Measurements from ENCODE around the gene ISM2. TPM values are rescaled to one million over a fixed set of nuclear protein-coding genes. Genes with fewer than 3 reads are reported as not detected.

The ISM2 gene
- polyA plus RNA-seq, 1 donor from 2014 or later = not detected

GRCh38 chr14:77490347-77490986 lies 8.1 kb downstream of the ISM2 start:
- peak overlapping the region in 1 of 4 donors; percentile 41 for H3K4me3 Mint-ChIP-seq
- no peaks in the 10 kb centered on the region for H3K9me3 Mint-ChIP-seq
- H3K27ac Mint-ChIP-seq = no peak overlapping the region
- H3K27me3 Mint-ChIP-seq = no peaks in the 10 kb centered on the region
- no peaks in the 10 kb centered on the region for H3K36me3 Mint-ChIP-seq
- no peaks in the 10 kb centered on the region for H3K4me1 Mint-ChIP-seq

GRCh38 chr14:77489041-77489440 lies 9.6 kb downstream of the ISM2 start:
- Mint-ChIP-seq H3K36me3 (no peaks in the 10 kb centered on the region), H3K27me3 (no peaks in the 10 kb centered on the region), H3K9me3 (no peaks in the 10 kb centered on the region), H3K4me1 (no peaks in the 10 kb centered on the region), H3K27ac (no peak overlapping the region), H3K4me3 (no peak overlapping the region)

GRCh38 chr14:77488558-77488957 lies 10.1 kb downstream of the ISM2 start:
- Mint-ChIP-seq H3K27me3 (no peaks in the 10 kb centered on the region), H3K36me3 (no peaks in the 10 kb centered on the region), H3K4me1 (no peaks in the 10 kb centered on the region), H3K4me3 (no peak overlapping the region), H3K9me3 (no peaks in the 10 kb centered on the region), H3K27ac (no peak overlapping the region)

GRCh38 chr14:77485901-77486678 lies 12.5 kb downstream of the ISM2 start:
- no peaks in the 10 kb centered on the region for H3K4me1 Mint-ChIP-seq
- H3K27ac Mint-ChIP-seq = no peak overlapping the region
- no peak overlapping the region for H3K4me3 Mint-ChIP-seq
- no peaks in the 10 kb centered on the region for H3K36me3 Mint-ChIP-seq
- H3K9me3 Mint-ChIP-seq = no peaks in the 10 kb centered on the region
- H3K27me3 Mint-ChIP-seq = no peaks in the 10 kb centered on the region

- H3K27me3 Mint-ChIP-seq = no peaks in the 10 kb centered on the region
- H3K4me1 Mint-ChIP-seq = no peaks in the 10 kb centered on the region
- H3K27ac Mint-ChIP-seq = no peak overlapping the region
- H3K9me3 Mint-ChIP-seq = no peaks in the 10 kb centered on the region
- no peaks in the 10 kb centered on the region for H3K36me3 Mint-ChIP-seq
- no peak overlapping the region for H3K4me3 Mint-ChIP-seq
Measured at GRCh38 chr14:77485256-77485655, 13.4 kb downstream of the ISM2 start.

- H3K27me3 Mint-ChIP-seq = no peaks in the 10 kb centered on the region
- H3K27ac Mint-ChIP-seq = no peak overlapping the region
- H3K4me3 Mint-ChIP-seq = no peak overlapping the region
- no peaks in the 10 kb centered on the region for H3K4me1 Mint-ChIP-seq
- no peaks in the 10 kb centered on the region for H3K9me3 Mint-ChIP-seq
- no peaks in the 10 kb centered on the region for H3K36me3 Mint-ChIP-seq
Measured at GRCh38 chr14:77482422-77482821, 16.2 kb downstream of the ISM2 start.

GRCh38 chr14:77478796-77479195 lies 19.8 kb downstream of the ISM2 start:
- Mint-ChIP-seq H3K27me3 (no peaks in the 10 kb centered on the region), H3K36me3 (no peaks in the 10 kb centered on the region), H3K4me3 (no peak overlapping the region), H3K9me3 (no peaks in the 10 kb centered on the region), H3K27ac (no peak overlapping the region), H3K4me1 (no peaks in the 10 kb centered on the region)

- Mint-ChIP-seq H3K27ac (no peak overlapping the region), H3K9me3 (no peaks in the 10 kb centered on the region), H3K36me3 (no peaks in the 10 kb centered on the region), H3K27me3 (no peaks in the 10 kb centered on the region), H3K4me3 (peak overlapping the region in 1 of 4 donors; percentile 23), H3K4me1 (no peaks in the 10 kb centered on the region)
Measured at GRCh38 chr14:77478029-77478428, 20.6 kb downstream of the ISM2 start.

- no peaks in the 10 kb centered on the region for H3K36me3 Mint-ChIP-seq
- no peak overlapping the region for H3K4me3 Mint-ChIP-seq
- no peaks in the 10 kb centered on the region for H3K4me1 Mint-ChIP-seq
- no peaks in the 10 kb centered on the region for H3K9me3 Mint-ChIP-seq
- H3K27me3 Mint-ChIP-seq = no peaks in the 10 kb centered on the region
- peak overlapping the region in 1 of 3 donors; percentile 80 for H3K27ac Mint-ChIP-seq
Measured at GRCh38 chr14:77475432-77476115, 23.0 kb downstream of the ISM2 start.

- H3K27me3 Mint-ChIP-seq = no peaks in the 10 kb centered on the region
- H3K9me3 Mint-ChIP-seq = no peaks in the 10 kb centered on the region
- peak overlapping the region in 1 of 3 donors; percentile 82 for H3K27ac Mint-ChIP-seq
- no peaks in the 10 kb centered on the region for H3K36me3 Mint-ChIP-seq
- H3K4me1 Mint-ChIP-seq = no peaks in the 10 kb centered on the region
- H3K4me3 Mint-ChIP-seq = peak overlapping the region in 1 of 4 donors; percentile 23
Measured at GRCh38 chr14:77474479-77475177, 24.0 kb downstream of the ISM2 start.

GRCh38 chr14:77473921-77474320 lies 24.7 kb downstream of the ISM2 start:
- Mint-ChIP-seq H3K36me3 (peaks cover under 1% of the 10 kb centered on the region), H3K4me3 (no peak overlapping the region), H3K27me3 (no peaks in the 10 kb centered on the region), H3K9me3 (no peaks in the 10 kb centered on the region), H3K4me1 (no peaks in the 10 kb centered on the region), H3K27ac (no peak overlapping the region)

GRCh38 chr14:77470224-77470870 lies 28.3 kb downstream of the ISM2 start:
- H3K9me3 Mint-ChIP-seq = no peaks in the 10 kb centered on the region
- H3K27ac Mint-ChIP-seq = no peak overlapping the region
- H3K36me3 Mint-ChIP-seq = peaks cover 1% of the 10 kb centered on the region
- no peaks in the 10 kb centered on the region for H3K4me1 Mint-ChIP-seq
- no peaks in the 10 kb centered on the region for H3K27me3 Mint-ChIP-seq
- H3K4me3 Mint-ChIP-seq = no peak overlapping the region

GRCh38 chr14:77469539-77469938 lies 29.1 kb downstream of the ISM2 start:
- H3K4me3 Mint-ChIP-seq = no peak overlapping the region
- no peak overlapping the region for H3K27ac Mint-ChIP-seq
- H3K9me3 Mint-ChIP-seq = no peaks in the 10 kb centered on the region
- H3K36me3 Mint-ChIP-seq = peaks cover 1% of the 10 kb centered on the region
- H3K27me3 Mint-ChIP-seq = no peaks in the 10 kb centered on the region
- no peaks in the 10 kb centered on the region for H3K4me1 Mint-ChIP-seq

- no peaks in the 10 kb centered on the region for H3K4me1 Mint-ChIP-seq
- H3K36me3 Mint-ChIP-seq = peaks cover 1% of the 10 kb centered on the region
Measured at GRCh38 chr14:77469067-77469505, 29.5 kb downstream of the ISM2 start.

GRCh38 chr14:77467801-77468200 lies 30.8 kb downstream of the ISM2 start:
- H3K9me3 Mint-ChIP-seq = no peaks in the 10 kb centered on the region
- peaks cover 5% of the 10 kb centered on the region for H3K36me3 Mint-ChIP-seq
- no peak overlapping the region for H3K27ac Mint-ChIP-seq
- no peak overlapping the region for H3K4me3 Mint-ChIP-seq
- H3K27me3 Mint-ChIP-seq = no peaks in the 10 kb centered on the region
- no peaks in the 10 kb centered on the region for H3K4me1 Mint-ChIP-seq

More at GRCh38 chr14:77469067-77469505, 29.5 kb downstream of the ISM2 start:
- Mint-ChIP-seq H3K9me3 (no peaks in the 10 kb centered on the region), H3K27ac (no peak overlapping the region), H3K27me3 (no peaks in the 10 kb centered on the region), H3K4me3 (no peak overlapping the region)
